WERI-Rb-1 (cell line): ENCODE data around the gene SPACDR.

Experiments used
- DNase-seq: peaks from one replicate; pipeline ENCODE4 v3.0.0-alpha.2; 2020
- H3K27ac ChIP-seq: fragments of 250-450 bp; sonication (Bioruptor Pico); 2 replicates; pipeline ENCODE4 v1.5.1; 2020; ENCODE audit warnings: mild to moderate bottlenecking, moderate library complexity
- H3K27me3 ChIP-seq: fragments of 250-450 bp; sonication (Bioruptor Pico); 2 replicates; pipeline ENCODE4 v1.5.1; 2021; ENCODE audit warnings: mild to moderate bottlenecking, low read depth, moderate library complexity; ENCODE audit not compliant: insufficient read depth, severe bottlenecking
- H3K36me3 ChIP-seq: fragments of 250-450 bp; sonication (Bioruptor Pico); 2 replicates; pipeline ENCODE4 v1.5.1; 2020; ENCODE audit warnings: mild to moderate bottlenecking, moderate library complexity
- H3K4me3 ChIP-seq: 2 replicates; pipeline ENCODE4 v1.5.1; 2011; ENCODE audit warnings: low read depth, mild to moderate bottlenecking, control low read depth, low read length
- H3K9me3 ChIP-seq: fragments of 250-450 bp; sonication (Bioruptor Pico); 2 replicates; pipeline ENCODE4 v1.5.1; 2021; ENCODE audit warnings: mild to moderate bottlenecking, moderate library complexity; ENCODE audit not compliant: severe bottlenecking
- TF ChIP-seq, protein P1 (sequence below): IDR thresholded peaks from 2 replicates; pipeline ENCODE4 v1.5.1; 2011; ENCODE audit warnings: low read depth, mild to moderate bottlenecking, control low read depth, inconsistent platforms, low read length

SPACDR gene

GRCh38 chr7:100431286-100431735 is 32.7 kb downstream of the SPACDR start:
- peaks cover 57% of the 10 kb centered on the region for H3K36me3 ChIP-seq
- TF ChIP-seq, protein P1, sequence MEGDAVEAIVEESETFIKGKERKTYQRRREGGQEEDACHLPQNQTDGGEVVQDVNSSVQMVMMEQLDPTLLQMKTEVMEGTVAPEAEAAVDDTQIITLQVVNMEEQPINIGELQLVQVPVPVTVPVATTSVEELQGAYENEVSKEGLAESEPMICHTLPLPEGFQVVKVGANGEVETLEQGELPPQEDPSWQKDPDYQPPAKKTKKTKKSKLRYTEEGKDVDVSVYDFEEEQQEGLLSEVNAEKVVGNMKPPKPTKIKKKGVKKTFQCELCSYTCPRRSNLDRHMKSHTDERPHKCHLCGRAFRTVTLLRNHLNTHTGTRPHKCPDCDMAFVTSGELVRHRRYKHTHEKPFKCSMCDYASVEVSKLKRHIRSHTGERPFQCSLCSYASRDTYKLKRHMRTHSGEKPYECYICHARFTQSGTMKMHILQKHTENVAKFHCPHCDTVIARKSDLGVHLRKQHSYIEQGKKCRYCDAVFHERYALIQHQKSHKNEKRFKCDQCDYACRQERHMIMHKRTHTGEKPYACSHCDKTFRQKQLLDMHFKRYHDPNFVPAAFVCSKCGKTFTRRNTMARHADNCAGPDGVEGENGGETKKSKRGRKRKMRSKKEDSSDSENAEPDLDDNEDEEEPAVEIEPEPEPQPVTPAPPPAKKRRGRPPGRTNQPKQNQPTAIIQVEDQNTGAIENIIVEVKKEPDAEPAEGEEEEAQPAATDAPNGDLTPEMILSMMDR, result no peak
- no peak for DNase-seq
- H3K4me3 ChIP-seq, result no peak overlapping the region
- H3K27me3 ChIP-seq, result no peaks in the 10 kb centered on the region
- no peak overlapping the region; the same call in 1 of the 2 replicates for H3K27ac ChIP-seq
- no peaks in the 10 kb centered on the region for H3K9me3 ChIP-seq

- no peak for DNase-seq
- Histone ChIP-seq H3K9me3 (no peaks in the 10 kb centered on the region), H3K4me3 (peak overlapping the region; percentile 80), H3K27ac (peak overlapping the region; percentile 98), H3K36me3 (peaks cover 56% of the 10 kb centered on the region), H3K27me3 (no peaks in the 10 kb centered on the region)
- TF ChIP-seq, protein P1, result no peak
Measured at GRCh38 chr7:100430493-100431285, 33.4 kb downstream of the SPACDR start.

GRCh38 chr7:100429637-100430492 is 34.2 kb downstream of the SPACDR start, which contains the start of gene MEPCE:
MEPCE (plus strand) TSS chr7:100429831; CDS start chr7:100430019, 188 bp downstream.
- TF ChIP-seq, protein P1, result no peak
- Histone ChIP-seq H3K27ac (peak within 1 kb of the TSS; percentile 98), H3K4me3 (peak within 1 kb of the TSS; percentile 80), H3K36me3 (peaks cover 48% of the 10 kb centered on the region), H3K27me3 (no peaks in the 10 kb centered on the region), H3K9me3 (no peaks in the 10 kb centered on the region)
- DNase-seq, result peak; percentile 97

DNA sequence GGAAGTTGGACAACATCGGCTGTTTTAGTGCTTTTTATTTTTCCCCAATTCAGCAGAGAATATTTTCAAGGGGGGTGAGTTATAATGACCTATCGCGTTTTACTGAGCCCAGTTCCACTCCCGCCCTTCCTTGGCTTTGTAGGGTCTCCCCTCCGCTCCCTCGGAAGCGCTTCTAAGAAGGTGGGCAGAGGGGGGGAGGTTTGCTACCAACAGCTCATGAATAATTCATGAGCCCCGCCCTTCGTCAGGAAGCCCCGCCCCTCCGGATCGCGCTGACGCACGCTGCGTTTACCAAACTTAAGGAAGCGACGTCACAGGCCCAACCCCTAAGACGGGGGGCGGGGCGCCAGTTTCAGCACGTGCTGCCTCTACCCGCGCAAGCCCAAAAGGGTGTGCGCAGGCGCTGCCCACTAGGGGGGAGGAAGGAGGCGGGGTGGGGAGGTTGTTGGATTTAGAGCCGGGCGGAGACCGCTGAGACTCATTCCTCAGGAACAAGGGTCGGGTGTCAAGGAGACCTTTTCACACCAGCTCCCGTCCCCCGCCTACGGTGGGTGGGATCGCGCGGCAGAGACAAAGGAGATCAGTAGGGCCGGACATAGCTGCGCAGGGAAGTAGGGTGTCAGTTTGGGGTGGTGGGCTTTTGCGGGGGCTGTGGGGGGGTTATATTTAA is 35.0 kb downstream of the SPACDR start:
- H3K9me3 ChIP-seq, result no peaks in the 10 kb centered on the region
- peaks cover 41% of the 10 kb centered on the region for H3K36me3 ChIP-seq
- H3K4me3 ChIP-seq, result peak overlapping the region; percentile 80
- no peaks in the 10 kb centered on the region for H3K27me3 ChIP-seq
- peak overlapping the region; percentile 98 for H3K27ac ChIP-seq
- DNase-seq, result peak; percentile 100
- TF ChIP-seq, protein P1, result no peak

- Histone ChIP-seq H3K27me3 (no peaks in the 10 kb centered on the region), H3K4me3 (peak within 1 kb of the TSS; percentile 80), H3K9me3 (no peaks in the 10 kb centered on the region), H3K27ac (peak within 1 kb of the TSS; percentile 98), H3K36me3 (peaks cover 33% of the 10 kb centered on the region)
- peak; percentile 96 for DNase-seq
- TF ChIP-seq, protein P1, result 0 out of 2 replicates have a peak, but pooled peaks have one; percentile 6
Measured at GRCh38 chr7:100428199-100428966, 35.7 kb downstream of the SPACDR start, which contains the start of gene ZCWPW1. ZCWPW1 (minus strand) TSS chr7:100428703; CDS start chr7:100420649, 8,054 bp downstream.
